Neural cell (in vitro differentiated cells): ENCODE data around the gene MYCBPAP. TPM values are rescaled to one million over a fixed set of nuclear protein-coding genes. Genes with fewer than 3 reads are reported as not detected.

Source experiments
- H2AFZ ChIP-seq: fragments of 200-600, 300-800 bp; sonication (generic), shearing (Covaris generic); 2 replicates; pipeline ENCODE4 v1.6.0; 2014; ENCODE audit warnings: low read depth, mild to moderate bottlenecking, antibody characterized with exemption, low read length, moderate library complexity
- H3F3A ChIP-seq: fragments of 200-600 bp; shearing (Covaris generic); 2 replicates; pipeline ENCODE4 v1.6.1; 2016; ENCODE audit warnings: mild to moderate bottlenecking, moderate library complexity, mixed read lengths, antibody characterized with exemption, low read length; ENCODE audit not compliant: insufficient read depth, poor library complexity, severe bottlenecking
- H3K27ac ChIP-seq: fragments of 200-600, 300-800 bp; sonication (generic), shearing (Covaris generic); 2 replicates; pipeline ENCODE4 v1.5.1; 2014; ENCODE audit warnings: mild to moderate bottlenecking, low read length, moderate library complexity
- H3K27me3 ChIP-seq: fragments of 300-800, 200-600 bp; sonication (generic), shearing (Covaris generic); 2 replicates; pipeline ENCODE4 v1.6.0; 2014; ENCODE audit warnings: mild to moderate bottlenecking, low read depth, low read length, moderate library complexity; ENCODE audit not compliant: insufficient read depth
- H3K36me3 ChIP-seq: fragments of 300-800, 200-600 bp; sonication (generic), shearing (Covaris generic); 2 replicates; pipeline ENCODE4 v1.5.1; 2014; ENCODE audit warnings: mild to moderate bottlenecking, antibody characterized with exemption, low read length, moderate library complexity; ENCODE audit not compliant: insufficient read depth
- H3K4me2 ChIP-seq: fragments of 300-800, 200-600 bp; sonication (generic), shearing (Covaris generic); 2 replicates; pipeline ENCODE4 v1.6.0; 2014; ENCODE audit warnings: mild to moderate bottlenecking, low read length
- H3K4me3 ChIP-seq: fragments of 300-800, 200-600 bp; sonication (generic), shearing (Covaris generic); 2 replicates; pipeline ENCODE4 v1.5.1; 2014; ENCODE audit warnings: mild to moderate bottlenecking, low read length, moderate library complexity
- H3K79me2 ChIP-seq: fragments of 200-600 bp; shearing (Covaris generic); replicated peaks from 2 replicates; pipeline ENCODE4 v1.6.0; 2014; ENCODE audit warnings: mild to moderate bottlenecking, low read length, moderate library complexity; ENCODE audit not compliant: insufficient read depth
- H3K9ac ChIP-seq: fragments of 300-800, 200-600 bp; sonication (generic), shearing (Covaris generic); 2 replicates; pipeline ENCODE4 v1.6.1; 2016; ENCODE audit warnings: mild to moderate bottlenecking, low read length, mixed read lengths
- H3K9me2 ChIP-seq: fragments of 200-600 bp; shearing (Covaris generic); 2 replicates; pipeline ENCODE4 v1.6.1; 2016; ENCODE audit warnings: mild to moderate bottlenecking, low read length, mixed read lengths; ENCODE audit not compliant: insufficient read depth
- H3K9me3 ChIP-seq: fragments of 200-600, 300-800 bp; sonication (generic), shearing (Covaris generic); 2 replicates; pipeline ENCODE4 v1.6.1; 2016; ENCODE audit warnings: mild to moderate bottlenecking, mixed run types, low read length, moderate library complexity, mixed read lengths
- H4K20me1 ChIP-seq: fragments of 200-600 bp; shearing (Covaris generic); 2 replicates; pipeline ENCODE4 v1.6.1; 2016; ENCODE audit warnings: mild to moderate bottlenecking, mixed run types; ENCODE audit not compliant: insufficient read depth
- EZH2 ChIP-seq: fragments of 200-600, 300-800 bp; shearing (Covaris generic), sonication (generic); IDR thresholded peaks from 2 replicates; pipeline ENCODE4 v1.6.1; 2014; ENCODE audit warnings: antibody characterized with exemption, low read length, borderline replicate concordance, mild to moderate bottlenecking; ENCODE audit not compliant: insufficient read depth, poor library complexity, severe bottlenecking
- MXI1 ChIP-seq: fragments of 450-650 bp; conservative IDR thresholded peaks from 2 replicates; pipeline ENCODE4 v1.6.1; 2014; ENCODE audit warnings: antibody characterized with exemption, mild to moderate bottlenecking; ENCODE audit not compliant: poor library complexity, severe bottlenecking
- POLR2AphosphoS5 ChIP-seq: IDR thresholded peaks from 2 replicates; pipeline ENCODE4 v1.6.1; 2012
- RAD21 ChIP-seq: fragments of 450-650 bp; conservative IDR thresholded peaks from 2 replicates; pipeline ENCODE4 v1.6.1; 2014; ENCODE audit warnings: antibody characterized with exemption, mild to moderate bottlenecking, moderate library complexity
- SMC3 ChIP-seq: fragments of 450-650 bp; conservative IDR thresholded peaks from 2 replicates; pipeline ENCODE4 v1.6.1; 2014; ENCODE audit warnings: antibody characterized with exemption, mild to moderate bottlenecking, moderate library complexity; ENCODE audit not compliant: poor library complexity
- TAF1 ChIP-seq: IDR thresholded peaks from 2 replicates; pipeline ENCODE4 v1.6.1; 2012; ENCODE audit warnings: low read depth
- polyA plus RNA-seq: library from polyadenylated mRNA; depleted of rRNA; stranded (reverse); fragments of >200 nt; gene quantifications from 2 replicates; pipeline ENCODE4 v1.2.3, GENCODE V29; 2014
- TF ChIP-seq, protein P1 (sequence below): fragments of 450-650 bp; IDR thresholded peaks from 2 replicates; pipeline ENCODE4 v1.5.1; 2014; ENCODE audit warnings: antibody characterized with exemption, mild to moderate bottlenecking, moderate library complexity; ENCODE audit not compliant: poor library complexity, severe bottlenecking
- TF ChIP-seq, protein P2 (sequence below): IDR thresholded peaks from 2 replicates; pipeline ENCODE4 v1.6.1; 2012; ENCODE audit warnings: borderline replicate concordance

MYCBPAP gene
- polyA plus RNA-seq, 1 donor from 2014 or later = 0.35 TPM

- Histone ChIP-seq H3K9me2 (no peaks in the 10 kb centered on the region), H3K36me3 (no peaks in the 10 kb centered on the region), H3K27ac (no peak overlapping the region), H3K4me3 (no peak overlapping the region), H3K9me3 (no peaks in the 10 kb centered on the region), H3K79me2 (no peaks in the 10 kb centered on the region), H3K27me3 (peaks cover 27% of the 10 kb centered on the region), H3K4me2 (no peak overlapping the region), H3K9ac (no peak overlapping the region), H3F3A (no peaks in the 10 kb centered on the region), H2AFZ (no peak overlapping the region), H4K20me1 (no peaks in the 10 kb centered on the region)
- TF ChIP-seq TAF1 (no peak), EZH2 (no peak)
- TF ChIP-seq, protein P1, sequence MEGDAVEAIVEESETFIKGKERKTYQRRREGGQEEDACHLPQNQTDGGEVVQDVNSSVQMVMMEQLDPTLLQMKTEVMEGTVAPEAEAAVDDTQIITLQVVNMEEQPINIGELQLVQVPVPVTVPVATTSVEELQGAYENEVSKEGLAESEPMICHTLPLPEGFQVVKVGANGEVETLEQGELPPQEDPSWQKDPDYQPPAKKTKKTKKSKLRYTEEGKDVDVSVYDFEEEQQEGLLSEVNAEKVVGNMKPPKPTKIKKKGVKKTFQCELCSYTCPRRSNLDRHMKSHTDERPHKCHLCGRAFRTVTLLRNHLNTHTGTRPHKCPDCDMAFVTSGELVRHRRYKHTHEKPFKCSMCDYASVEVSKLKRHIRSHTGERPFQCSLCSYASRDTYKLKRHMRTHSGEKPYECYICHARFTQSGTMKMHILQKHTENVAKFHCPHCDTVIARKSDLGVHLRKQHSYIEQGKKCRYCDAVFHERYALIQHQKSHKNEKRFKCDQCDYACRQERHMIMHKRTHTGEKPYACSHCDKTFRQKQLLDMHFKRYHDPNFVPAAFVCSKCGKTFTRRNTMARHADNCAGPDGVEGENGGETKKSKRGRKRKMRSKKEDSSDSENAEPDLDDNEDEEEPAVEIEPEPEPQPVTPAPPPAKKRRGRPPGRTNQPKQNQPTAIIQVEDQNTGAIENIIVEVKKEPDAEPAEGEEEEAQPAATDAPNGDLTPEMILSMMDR = no peak
- TF ChIP-seq, protein P2, sequence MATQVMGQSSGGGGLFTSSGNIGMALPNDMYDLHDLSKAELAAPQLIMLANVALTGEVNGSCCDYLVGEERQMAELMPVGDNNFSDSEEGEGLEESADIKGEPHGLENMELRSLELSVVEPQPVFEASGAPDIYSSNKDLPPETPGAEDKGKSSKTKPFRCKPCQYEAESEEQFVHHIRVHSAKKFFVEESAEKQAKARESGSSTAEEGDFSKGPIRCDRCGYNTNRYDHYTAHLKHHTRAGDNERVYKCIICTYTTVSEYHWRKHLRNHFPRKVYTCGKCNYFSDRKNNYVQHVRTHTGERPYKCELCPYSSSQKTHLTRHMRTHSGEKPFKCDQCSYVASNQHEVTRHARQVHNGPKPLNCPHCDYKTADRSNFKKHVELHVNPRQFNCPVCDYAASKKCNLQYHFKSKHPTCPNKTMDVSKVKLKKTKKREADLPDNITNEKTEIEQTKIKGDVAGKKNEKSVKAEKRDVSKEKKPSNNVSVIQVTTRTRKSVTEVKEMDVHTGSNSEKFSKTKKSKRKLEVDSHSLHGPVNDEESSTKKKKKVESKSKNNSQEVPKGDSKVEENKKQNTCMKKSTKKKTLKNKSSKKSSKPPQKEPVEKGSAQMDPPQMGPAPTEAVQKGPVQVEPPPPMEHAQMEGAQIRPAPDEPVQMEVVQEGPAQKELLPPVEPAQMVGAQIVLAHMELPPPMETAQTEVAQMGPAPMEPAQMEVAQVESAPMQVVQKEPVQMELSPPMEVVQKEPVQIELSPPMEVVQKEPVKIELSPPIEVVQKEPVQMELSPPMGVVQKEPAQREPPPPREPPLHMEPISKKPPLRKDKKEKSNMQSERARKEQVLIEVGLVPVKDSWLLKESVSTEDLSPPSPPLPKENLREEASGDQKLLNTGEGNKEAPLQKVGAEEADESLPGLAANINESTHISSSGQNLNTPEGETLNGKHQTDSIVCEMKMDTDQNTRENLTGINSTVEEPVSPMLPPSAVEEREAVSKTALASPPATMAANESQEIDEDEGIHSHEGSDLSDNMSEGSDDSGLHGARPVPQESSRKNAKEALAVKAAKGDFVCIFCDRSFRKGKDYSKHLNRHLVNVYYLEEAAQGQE = no peak
These were observed 41.7 kb upstream of the MYCBPAP start for GRCh38 chr17:50466371-50467113.

- no peaks in the 10 kb centered on the region for H3F3A ChIP-seq
- no peak overlapping the region for H3K4me2 ChIP-seq
- H3K9me2 ChIP-seq = no peaks in the 10 kb centered on the region
- H4K20me1 ChIP-seq = no peaks in the 10 kb centered on the region
- no peaks in the 10 kb centered on the region for H3K9me3 ChIP-seq
- no peak overlapping the region for H2AFZ ChIP-seq
- no peaks in the 10 kb centered on the region for H3K79me2 ChIP-seq
- TF ChIP-seq SMC3 = no peak
- no peak for TF ChIP-seq POLR2AphosphoS5
- no peak overlapping the region for H3K4me3 ChIP-seq
- H3K27me3 ChIP-seq = peaks cover 27% of the 10 kb centered on the region
- H3K36me3 ChIP-seq = no peaks in the 10 kb centered on the region
- no peak overlapping the region for H3K9ac ChIP-seq
- no peak overlapping the region for H3K27ac ChIP-seq
These were observed 41.0 kb upstream of the MYCBPAP start for GRCh38 chr17:50467114-50467854.

DNA sequence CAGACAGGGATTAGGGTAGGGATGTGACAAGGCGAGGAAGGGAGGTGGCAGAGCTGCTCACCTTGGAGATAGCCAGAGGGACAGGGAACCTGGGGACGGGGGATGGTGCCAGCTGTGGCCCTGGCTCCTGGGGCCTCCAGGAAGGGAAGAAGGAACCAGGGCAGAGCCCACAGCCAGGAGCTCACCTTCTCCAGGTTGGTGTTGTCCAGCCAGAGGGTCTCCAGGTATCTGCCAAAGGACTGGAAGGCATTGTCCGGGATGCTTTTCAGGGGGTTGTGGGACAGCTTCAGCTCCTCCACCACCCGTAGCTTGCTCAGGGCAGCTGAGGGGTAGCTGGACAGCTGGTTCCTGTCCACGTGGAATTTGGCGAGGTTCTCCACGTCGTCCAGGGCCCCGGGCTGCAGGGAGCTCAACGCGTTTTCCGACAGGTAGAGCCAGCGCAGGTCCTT is 40.4 kb upstream of the MYCBPAP start:
- H3K27me3 ChIP-seq = peaks cover 27% of the 10 kb centered on the region
- H4K20me1 ChIP-seq = no peaks in the 10 kb centered on the region
- no peaks in the 10 kb centered on the region for H3K9me3 ChIP-seq
- no peak overlapping the region for H3K4me2 ChIP-seq
- H3K9ac ChIP-seq = no peak overlapping the region
- H3K79me2 ChIP-seq = no peaks in the 10 kb centered on the region
- no peak overlapping the region for H3K27ac ChIP-seq
- no peaks in the 10 kb centered on the region for H3F3A ChIP-seq
- H3K36me3 ChIP-seq = no peaks in the 10 kb centered on the region
- H3K4me3 ChIP-seq = no peak overlapping the region
- H3K9me2 ChIP-seq = no peaks in the 10 kb centered on the region
- no peak overlapping the region for H2AFZ ChIP-seq
- TF ChIP-seq, protein P2 = no peak
- TF ChIP-seq TAF1 (no peak), SMC3 (no peak), RAD21 (no peak), EZH2 (no peak), MXI1 (no peak)
- TF ChIP-seq, protein P1 = no peak
